ENCODE data around the gene ALOX15. TPM values are rescaled to one million over a fixed set of nuclear protein-coding genes. Genes with fewer than 3 reads are reported as not detected.

The ALOX15 gene
- total RNA-seq, 2 donors from 2014 or later: not detected

DNA sequence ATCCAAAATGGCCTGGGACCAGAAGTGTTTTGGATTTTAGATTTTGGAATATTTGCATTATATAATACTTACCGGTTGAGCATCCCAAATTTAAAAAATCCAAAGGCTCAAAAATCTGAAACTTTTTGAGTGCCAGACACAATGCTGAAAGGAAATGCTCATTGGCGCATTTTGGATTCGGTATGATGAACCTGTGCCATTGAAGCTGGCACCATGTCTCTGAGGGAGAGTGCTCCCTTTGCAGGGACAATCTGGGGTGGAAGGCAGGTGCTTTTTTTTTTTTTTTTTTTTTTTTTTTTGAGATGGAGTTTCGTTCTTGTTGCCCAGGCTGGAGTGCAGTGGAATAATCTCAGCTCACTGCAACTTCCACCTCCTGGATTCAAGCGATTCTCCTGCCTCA is 39.4 kb downstream of the ALOX15 start:
- no peak overlapping the region for H3K27ac ChIP-seq
- H3K27me3 ChIP-seq: peaks cover 0 to 3% of the 10 kb centered on the region in 2 donors
- 68 to 73% methylated on average over 5 of the region's 5 CpGs for WGBS, 2 donors
- no peak for TF ChIP-seq CTCF (IDR thresholded peaks at IDR 0.05)
- no peak for TF ChIP-seq POLR2A (IDR thresholded peaks at IDR 0.05)
- no peak overlapping the region for H3K4me3 ChIP-seq
- intact Hi-C loops (cut with DNase I): no loop called here
- ATAC-seq (no peak), DNase-seq (no peak)
- no peaks in the 10 kb centered on the region for H3K9me3 ChIP-seq
- H3K4me1 ChIP-seq: peaks cover under 1% of the 10 kb centered on the region
- no peaks in the 10 kb centered on the region for H3K36me3 ChIP-seq (replicated peaks in 1 of 2; ENCODE audit: insufficient read depth in 1 of 2, low read depth in 2 of 2)

DNA sequence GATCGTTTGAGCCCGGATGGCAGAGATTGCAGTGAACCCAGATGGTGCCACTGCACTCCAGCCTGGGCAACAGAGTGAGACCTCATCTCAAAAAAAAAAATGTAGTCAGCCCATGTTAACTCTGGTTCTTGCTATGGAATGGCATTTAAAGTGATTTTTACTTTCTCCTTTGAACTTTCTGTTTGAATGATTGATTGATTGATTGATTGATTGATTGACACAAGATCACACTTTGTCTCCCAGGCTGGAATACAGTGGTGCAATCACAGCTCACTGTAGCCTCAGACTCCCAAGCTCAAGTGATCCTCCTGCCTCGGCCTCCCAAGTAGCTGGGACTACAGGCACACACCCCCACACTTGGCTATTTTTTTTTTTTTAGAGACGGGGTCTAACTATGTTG is 40.2 kb downstream of the ALOX15 start:
- Histone ChIP-seq H3K27ac (no peak overlapping the region), H3K4me3 (no peak overlapping the region), H3K36me3 (replicated peaks in 1 of 2; ENCODE audit: insufficient read depth in 1 of 2, low read depth in 2 of 2) (no peaks in the 10 kb centered on the region), H3K27me3 (peaks cover 0 to 3% of the 10 kb centered on the region in 2 donors), H3K4me1 (no peaks in the 10 kb centered on the region), H3K9me3 (no peaks in the 10 kb centered on the region)
- intact Hi-C loops (cut with DNase I): no loop called here
- TF ChIP-seq POLR2A (IDR thresholded peaks at IDR 0.05): no peak
- no peak for TF ChIP-seq CTCF (IDR thresholded peaks at IDR 0.05)
- 80 to 86% methylated on average over 4 of the region's 4 CpGs for WGBS, 2 donors
- DNase-seq (no peak), ATAC-seq (no peak)

- Histone ChIP-seq H3K4me3 (no peak overlapping the region), H3K9me3 (no peaks in the 10 kb centered on the region), H3K36me3 (replicated peaks in 1 of 2; ENCODE audit: insufficient read depth in 1 of 2, low read depth in 2 of 2) (no peaks in the 10 kb centered on the region), H3K27ac (no peak overlapping the region), H3K27me3 (peaks cover 0 to 3% of the 10 kb centered on the region in 2 donors), H3K4me1 (no peaks in the 10 kb centered on the region)
- DNase-seq (no peak), ATAC-seq (no peak)
- intact Hi-C loops (cut with DNase I): no loop called here
- WGBS, 2 donors: 32 to 71% methylated on average over 3 to 13 of the region's 13 CpGs
- TF ChIP-seq CTCF (IDR thresholded peaks at IDR 0.05): no peak
- TF ChIP-seq POLR2A (IDR thresholded peaks at IDR 0.05): no peak
Observed at GRCh38 chr17:4600563-4600962, 40.9 kb downstream of the ALOX15 start.

DNA sequence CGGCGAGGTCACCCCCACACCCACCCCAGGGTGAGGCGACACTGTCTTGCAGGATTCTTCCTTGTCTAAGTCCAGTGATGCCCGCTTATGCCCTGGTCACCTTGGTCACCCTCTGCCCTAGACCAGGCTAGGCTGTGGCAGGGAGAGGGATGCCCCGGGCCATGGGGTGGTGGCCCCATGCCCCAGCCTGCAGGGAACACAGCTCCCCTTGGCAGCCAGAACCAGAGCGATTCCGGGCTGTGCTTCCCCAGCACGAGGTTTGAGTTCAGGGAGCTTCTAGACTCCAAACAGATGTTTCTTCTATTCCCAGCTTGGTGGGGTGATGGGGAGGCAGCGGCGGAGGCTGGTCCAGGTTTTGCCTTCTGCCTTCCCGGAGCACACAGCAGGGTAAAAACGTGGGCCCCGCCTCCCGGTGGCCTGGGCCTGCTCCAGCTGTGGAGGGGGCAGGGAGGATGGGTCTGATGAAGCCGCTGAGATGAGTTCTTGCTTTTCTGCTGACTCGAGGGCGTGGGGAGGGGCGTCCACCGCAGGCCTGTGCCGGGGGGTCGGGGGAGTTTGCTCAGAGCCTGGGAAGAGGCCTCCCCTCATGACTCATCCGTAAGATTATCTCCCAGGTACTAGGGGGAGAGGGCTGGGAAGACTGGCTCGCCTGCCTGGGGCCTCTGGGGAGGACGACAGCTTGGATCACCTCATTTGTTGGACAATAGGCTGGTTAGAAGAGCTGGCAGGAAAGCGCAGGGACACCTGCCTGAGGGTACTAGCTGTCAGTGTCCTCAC is 41.8 kb downstream of the ALOX15 start:
- peaks cover 0 to 3% of the 10 kb centered on the region in 2 donors for H3K27me3 ChIP-seq
- ATAC-seq (peak; percentile 16), DNase-seq (no peak)
- no peak for TF ChIP-seq CTCF (IDR thresholded peaks at IDR 0.05)
- no peak for TF ChIP-seq POLR2A (IDR thresholded peaks at IDR 0.05)
- H3K9me3 ChIP-seq: no peaks in the 10 kb centered on the region
- H3K4me3 ChIP-seq: no peak overlapping the region
- 40 to 48% methylated on average over 2 to 23 of the region's 25 CpGs for WGBS, 2 donors
- H3K4me1 ChIP-seq: no peaks in the 10 kb centered on the region
- intact Hi-C loops (cut with DNase I): no loop called here
- no peak overlapping the region for H3K27ac ChIP-seq
- no peaks in the 10 kb centered on the region for H3K36me3 ChIP-seq (replicated peaks in 1 of 2; ENCODE audit: insufficient read depth in 1 of 2, low read depth in 2 of 2)
